ENCODE results near the gene NAXD. TPM values are rescaled to one million over a fixed set of nuclear protein-coding genes. Genes with fewer than 3 reads are reported as not detected.

Gene NAXD
- total RNA-seq, 1 experiment from 2014 or later, result 32.1 TPM

DNA sequence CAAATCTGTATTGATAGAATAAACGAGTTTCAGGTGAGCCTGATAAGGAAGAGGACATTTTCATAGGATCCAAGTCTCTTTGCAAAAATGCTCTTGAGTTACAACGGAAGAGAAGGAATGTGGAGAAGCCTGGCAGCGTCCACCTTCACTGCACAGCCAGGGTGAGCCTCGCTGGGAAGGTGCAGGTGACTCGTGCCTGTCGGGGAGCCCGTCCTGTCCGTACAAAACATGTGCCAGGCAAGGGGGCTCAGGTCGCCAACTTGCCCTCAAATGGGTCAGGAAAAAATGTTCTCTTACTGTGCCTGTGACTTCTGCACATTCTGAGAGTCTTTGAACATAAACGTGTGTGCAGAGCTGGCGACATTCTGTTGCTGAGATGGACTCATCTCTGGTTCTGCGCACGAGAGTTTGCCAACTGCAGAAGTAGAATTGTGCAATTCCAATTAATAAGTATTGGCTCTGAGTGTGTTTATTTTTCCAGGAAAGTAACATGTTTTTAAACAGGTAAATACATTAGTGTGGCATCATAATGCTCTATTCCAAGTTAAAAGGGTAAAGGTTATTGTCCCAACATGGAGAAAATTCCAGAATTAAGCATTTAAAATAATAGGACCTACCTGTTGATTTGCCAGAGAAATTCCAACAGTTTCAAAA is 28.6 kb downstream of the NAXD start:
- no TSS peak for BruUV-seq (replicated peaks)
- Histone ChIP-seq H3K79me2 (ENCODE audit: insufficient read depth, low read length) (no peaks in the 10 kb centered on the region), H3K9ac (ENCODE audit: low read length) (no peak overlapping the region), H3K27ac (ENCODE audit: low read depth, low read length) (no peak overlapping the region), H3K27me3 (ENCODE audit: insufficient read depth, low read length) (no peaks in the 10 kb centered on the region), H3K4me3 (replicated peaks in 1 of 2; ENCODE audit: low read depth in 1 of 2, low read length in 2 of 2) (no peak overlapping the region), H2AFZ (ENCODE audit: low read depth, low read length, poor library complexity, severe bottlenecking) (no peak overlapping the region), H4K20me1 (ENCODE audit: insufficient read depth) (no peaks in the 10 kb centered on the region), H3K9me2 (ENCODE audit: insufficient read depth) (no peaks in the 10 kb centered on the region), H3K4me1 (ENCODE audit: control insufficient read depth in 1 of 2, insufficient read depth in 2 of 2, low read length in 2 of 2) (no peaks in the 10 kb centered on the region), H3K36me3 (ENCODE audit: control insufficient read depth in 1 of 2, insufficient read depth in 2 of 2, low read length in 2 of 2) (peaks cover 11 to 22% of the 10 kb centered on the region in 2 experiments; a peak in 3 of 4 replicates), H3K9me3 (ENCODE audit: control insufficient read depth in 1 of 2, insufficient read depth in 1 of 2, low read depth in 1 of 2, low read length in 2 of 2) (no peaks in the 10 kb centered on the region), H3K4me2 (ENCODE audit: low read length) (no peak overlapping the region)
- POLR2A ChIA-PET, result no interaction called here
- no peak for TF ChIP-seq CBX3 (IDR thresholded peaks at IDR 0.05; ENCODE audit: low read depth)
- TF ChIP-seq RAD21 (IDR thresholded peaks at IDR 0.05; ENCODE audit: low read depth), result no peak
- no peak for TF ChIP-seq ZNF274 (IDR thresholded peaks at IDR 0.05; ENCODE audit: low read depth, low read length)
- TF ChIP-seq EZH2 (IDR thresholded peaks at IDR 0.05), result no peak
- TF ChIP-seq MAX (IDR thresholded peaks at IDR 0.05), result no peak
- TF ChIP-seq SIN3A (IDR thresholded peaks at IDR 0.05; ENCODE audit: low read depth), result no peak
- no peak for TF ChIP-seq JUND (IDR thresholded peaks at IDR 0.05)
- TF ChIP-seq POLR2A (IDR thresholded peaks at IDR 0.05; ENCODE audit: borderline replicate concordance, extremely low read depth, insufficient read depth, insufficient read length), result no peak
- TF ChIP-seq CEBPB (IDR thresholded peaks at IDR 0.05; ENCODE audit: low read depth), result no peak
- CTCF ChIA-PET, result no interaction called here
- RAD21 ChIA-PET (ENCODE audit: low non-redundant PET in 1 of 2, low total read pairs in 2 of 2, uncharacterized antibody in 2 of 2, unreplicated experiment in 2 of 2), result no interaction called here
- intact Hi-C loops (cut with micrococcal nuclease), result no loop called here
- DNase-seq (ENCODE audit: low read depth, low spot score) (no peak), ATAC-seq (no peak)

DNA sequence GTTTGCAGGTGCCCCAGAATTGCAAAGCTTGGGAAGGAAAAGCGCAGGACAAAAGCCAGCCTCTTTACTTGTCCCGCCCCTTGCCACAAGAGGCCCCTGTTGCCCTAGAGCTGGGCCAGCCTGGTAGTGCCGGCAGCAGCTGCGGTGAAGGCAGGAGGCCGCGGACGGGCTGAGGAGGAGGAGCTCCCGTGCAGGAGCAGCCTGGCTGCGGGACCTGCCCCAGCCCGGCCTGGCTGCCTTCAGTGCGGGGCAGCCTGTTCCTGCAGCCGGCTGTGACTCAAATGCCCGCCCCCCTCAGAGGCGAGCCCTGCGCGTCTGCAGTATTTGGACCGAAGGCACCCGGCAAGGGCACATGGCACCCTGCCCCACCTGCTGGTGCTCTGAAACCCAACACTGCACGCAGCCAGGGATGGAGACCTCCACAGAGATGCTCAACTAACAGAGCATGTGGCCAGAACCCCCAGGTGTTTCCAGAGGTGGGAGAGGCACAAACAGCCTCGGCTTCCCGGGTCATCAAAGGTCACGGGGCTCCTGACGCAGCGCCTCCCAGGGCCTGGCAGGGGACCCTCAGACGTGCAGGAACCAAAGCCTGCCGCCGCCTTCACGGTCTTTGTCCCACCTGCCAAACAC is 29.7 kb downstream of the NAXD start:
- H3K4me3 ChIP-seq (replicated peaks in 1 of 2; ENCODE audit: low read depth in 1 of 2, low read length in 2 of 2), result no peak overlapping the region
- H3K9ac ChIP-seq (ENCODE audit: low read length), result no peak overlapping the region
- no peaks in the 10 kb centered on the region for H3K9me2 ChIP-seq (ENCODE audit: insufficient read depth)
- ChIA-PET RAD21 (ENCODE audit: low non-redundant PET in 1 of 2, low total read pairs in 2 of 2, uncharacterized antibody in 2 of 2, unreplicated experiment in 2 of 2) (no interaction called here), CTCF (no interaction called here), POLR2A (no interaction called here)
- no peaks in the 10 kb centered on the region for H3K27me3 ChIP-seq (ENCODE audit: insufficient read depth, low read length)
- H2AFZ ChIP-seq (ENCODE audit: low read depth, low read length, poor library complexity, severe bottlenecking), result no peak overlapping the region
- no peaks in the 10 kb centered on the region for H3K4me1 ChIP-seq (ENCODE audit: control insufficient read depth in 1 of 2, insufficient read depth in 2 of 2, low read length in 2 of 2)
- no peaks in the 10 kb centered on the region for H3K79me2 ChIP-seq (ENCODE audit: insufficient read depth, low read length)
- intact Hi-C loops (cut with micrococcal nuclease), result no loop called here
- ATAC-seq (peak; percentile 52), DNase-seq (ENCODE audit: low read depth, low spot score) (no peak)
- no peaks in the 10 kb centered on the region for H3K9me3 ChIP-seq (ENCODE audit: control insufficient read depth in 1 of 2, insufficient read depth in 1 of 2, low read depth in 1 of 2, low read length in 2 of 2)
- H3K4me2 ChIP-seq (ENCODE audit: low read length), result no peak overlapping the region
- no peaks in the 10 kb centered on the region for H4K20me1 ChIP-seq (ENCODE audit: insufficient read depth)
- no peak overlapping the region for H3K27ac ChIP-seq (ENCODE audit: low read depth, low read length)
- no TSS peak for BruUV-seq (replicated peaks)
- H3K36me3 ChIP-seq (ENCODE audit: control insufficient read depth in 1 of 2, insufficient read depth in 2 of 2, low read length in 2 of 2), result peaks cover 2 to 22% of the 10 kb centered on the region in 2 experiments; a peak in 3 of 4 replicates
- TF ChIP-seq CEBPB (IDR thresholded peaks at IDR 0.05; ENCODE audit: low read depth) (no peak), TCF7L2 (IDR thresholded peaks at IDR 0.05; ENCODE audit: borderline replicate concordance, extremely low read depth, insufficient read depth, insufficient read length) (no peak), CBX3 (IDR thresholded peaks at IDR 0.05; ENCODE audit: low read depth) (no peak), ZNF274 (IDR thresholded peaks at IDR 0.05; ENCODE audit: low read depth, low read length) (no peak), POLR2A (IDR thresholded peaks at IDR 0.05; ENCODE audit: borderline replicate concordance, extremely low read depth, insufficient read depth, insufficient read length) (no peak), REST (IDR thresholded peaks at IDR 0.05; ENCODE audit: low read depth) (no peak), EZH2phosphoT487 (IDR thresholded peaks at IDR 0.05; ENCODE audit: borderline replicate concordance) (no peak)
- TF ChIP-seq, protein P1, sequence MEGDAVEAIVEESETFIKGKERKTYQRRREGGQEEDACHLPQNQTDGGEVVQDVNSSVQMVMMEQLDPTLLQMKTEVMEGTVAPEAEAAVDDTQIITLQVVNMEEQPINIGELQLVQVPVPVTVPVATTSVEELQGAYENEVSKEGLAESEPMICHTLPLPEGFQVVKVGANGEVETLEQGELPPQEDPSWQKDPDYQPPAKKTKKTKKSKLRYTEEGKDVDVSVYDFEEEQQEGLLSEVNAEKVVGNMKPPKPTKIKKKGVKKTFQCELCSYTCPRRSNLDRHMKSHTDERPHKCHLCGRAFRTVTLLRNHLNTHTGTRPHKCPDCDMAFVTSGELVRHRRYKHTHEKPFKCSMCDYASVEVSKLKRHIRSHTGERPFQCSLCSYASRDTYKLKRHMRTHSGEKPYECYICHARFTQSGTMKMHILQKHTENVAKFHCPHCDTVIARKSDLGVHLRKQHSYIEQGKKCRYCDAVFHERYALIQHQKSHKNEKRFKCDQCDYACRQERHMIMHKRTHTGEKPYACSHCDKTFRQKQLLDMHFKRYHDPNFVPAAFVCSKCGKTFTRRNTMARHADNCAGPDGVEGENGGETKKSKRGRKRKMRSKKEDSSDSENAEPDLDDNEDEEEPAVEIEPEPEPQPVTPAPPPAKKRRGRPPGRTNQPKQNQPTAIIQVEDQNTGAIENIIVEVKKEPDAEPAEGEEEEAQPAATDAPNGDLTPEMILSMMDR (IDR thresholded peaks at IDR 0.05 in 2 of 3, conservative IDR thresholded peaks at IDR 0.05 in 1 of 3; ENCODE audit: borderline replicate concordance in 1 of 3, insufficient read depth in 1 of 3, low read depth in 2 of 3, low read length in 2 of 3), result 0 out of 6 replicates have a peak, but pooled peaks of 1 of the 3 experiments have one; percentile 13

All from HCT116 (cell line).